Activated CD4-positive, CD25-positive, alpha-beta regulatory T cell (primary cell): Measurements from ENCODE around the gene RANBP9.

Experiments
- DNase-seq, 4 experiments: peaks; one replicate each; lab custom pipeline; 2025; lab: John Stamatoyannopoulos, UW

Gene RANBP9

GRCh38 chr6:13593720-13594119 lies 117.9 kb downstream of the RANBP9 start:
- no peak for DNase-seq

GRCh38 chr6:13593103-13593502 lies 118.5 kb downstream of the RANBP9 start:
- no peak for DNase-seq

- no peak for DNase-seq
Observed at GRCh38 chr6:13591205-13591921, 120.3 kb downstream of the RANBP9 start.

GRCh38 chr6:13590574-13591153 lies 121.0 kb downstream of the RANBP9 start:
- DNase-seq, result no peak

GRCh38 chr6:13589801-13590200 lies 121.8 kb downstream of the RANBP9 start:
- DNase-seq, result no peak

GRCh38 chr6:13586603-13587542 lies 124.8 kb downstream of the RANBP9 start:
- DNase-seq, result no peak

GRCh38 chr6:13581700-13582229 lies 129.9 kb downstream of the RANBP9 start:
- DNase-seq, result no peak

- DNase-seq, result no peak
Observed at GRCh38 chr6:13579911-13580310, 131.7 kb downstream of the RANBP9 start.

- DNase-seq, result no peak
Observed at GRCh38 chr6:13577926-13578325, 133.7 kb downstream of the RANBP9 start.

- DNase-seq, result no peak
Observed at GRCh38 chr6:13576017-13576416, 135.6 kb downstream of the RANBP9 start.

GRCh38 chr6:13575377-13575775 lies 136.3 kb downstream of the RANBP9 start:
- DNase-seq, result no peak

- DNase-seq, result peak; percentile 41 to 64 (median 48)
Observed at GRCh38 chr6:13574571-13575376, 136.9 kb downstream of the RANBP9 start, which contains the start of gene SIRT5. TSS of gene SIRT5 (plus strand) at chr6:13574601. CDS start at chr6:13584111, 9,510 bp downstream.

- peak; percentile 82 to 96 (median 89) for DNase-seq
Observed at GRCh38 chr6:13574149-13574570, 137.5 kb downstream of the RANBP9 start.

- DNase-seq, result no peak
Observed at GRCh38 chr6:13573669-13574110, 137.9 kb downstream of the RANBP9 start.

GRCh38 chr6:13572951-13573654 lies 138.5 kb downstream of the RANBP9 start:
- DNase-seq, result no peak

- DNase-seq, result no peak
Observed at GRCh38 chr6:13572240-13572639, 139.4 kb downstream of the RANBP9 start.
